Fibroblast of peridontal ligament (primary cell): ENCODE measurements around the gene TANK.
"Not testable (repeated sequence)": the region's sequence is repeated elsewhere in the genome, so short reads cannot be mapped to it uniquely, and the experiment has no call there.

Experiments used
- DNase-seq: peaks from one replicate; pipeline ENCODE4 v3.0.0-alpha.2; 2010; ENCODE audit errors: extremely low read depth

Gene TANK, protein sequence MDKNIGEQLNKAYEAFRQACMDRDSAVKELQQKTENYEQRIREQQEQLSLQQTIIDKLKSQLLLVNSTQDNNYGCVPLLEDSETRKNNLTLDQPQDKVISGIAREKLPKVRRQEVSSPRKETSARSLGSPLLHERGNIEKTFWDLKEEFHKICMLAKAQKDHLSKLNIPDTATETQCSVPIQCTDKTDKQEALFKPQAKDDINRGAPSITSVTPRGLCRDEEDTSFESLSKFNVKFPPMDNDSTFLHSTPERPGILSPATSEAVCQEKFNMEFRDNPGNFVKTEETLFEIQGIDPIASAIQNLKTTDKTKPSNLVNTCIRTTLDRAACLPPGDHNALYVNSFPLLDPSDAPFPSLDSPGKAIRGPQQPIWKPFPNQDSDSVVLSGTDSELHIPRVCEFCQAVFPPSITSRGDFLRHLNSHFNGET

DNA sequence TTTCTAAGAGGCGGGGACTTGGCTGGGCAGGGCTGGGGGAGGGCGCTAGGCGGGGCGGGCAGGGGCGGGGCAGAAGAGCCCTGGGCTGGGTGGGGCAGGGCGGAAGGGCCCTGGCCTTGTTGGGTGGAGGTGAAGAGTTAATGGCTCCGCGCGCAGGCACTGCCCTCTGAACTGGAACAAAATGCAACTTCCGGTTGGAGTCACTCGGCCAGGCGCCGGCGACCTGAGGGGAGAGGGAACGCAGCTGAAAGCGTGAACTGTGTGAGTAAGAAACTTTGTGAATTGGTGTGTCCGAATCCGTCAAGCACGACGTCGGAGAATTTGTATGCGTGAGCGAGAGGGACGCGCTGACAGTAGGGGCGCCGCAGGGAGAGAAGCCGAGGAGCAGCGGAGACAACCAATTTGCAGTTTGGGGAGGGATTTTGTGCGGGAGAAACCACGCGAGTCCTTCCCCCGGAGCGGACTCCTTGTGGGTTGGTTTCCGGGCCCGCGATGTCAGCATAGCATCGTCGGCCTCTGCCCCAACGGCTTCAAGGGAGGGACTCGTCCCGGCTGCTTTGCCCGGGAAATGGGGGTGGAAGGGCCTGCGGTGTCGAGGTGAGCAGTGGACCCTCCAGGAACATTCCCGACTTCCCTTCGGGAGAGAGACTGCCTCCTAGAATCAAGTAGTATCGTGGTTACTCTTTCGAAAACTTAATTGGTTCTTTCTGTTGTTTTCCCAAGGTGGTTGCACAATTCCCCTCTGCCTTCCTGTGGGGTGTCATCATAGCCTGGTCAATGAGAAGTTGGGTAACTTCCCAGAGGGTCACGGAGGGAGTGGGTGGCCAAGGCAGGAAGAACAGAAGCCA, at the start of gene TANK:
Gene TANK (plus strand): TSS at position 203 of the 848 bp plus-strand sequence. CDS start 19,235 bp downstream, outside the sequence.
- DNase-seq = peak; percentile 99

DNA sequence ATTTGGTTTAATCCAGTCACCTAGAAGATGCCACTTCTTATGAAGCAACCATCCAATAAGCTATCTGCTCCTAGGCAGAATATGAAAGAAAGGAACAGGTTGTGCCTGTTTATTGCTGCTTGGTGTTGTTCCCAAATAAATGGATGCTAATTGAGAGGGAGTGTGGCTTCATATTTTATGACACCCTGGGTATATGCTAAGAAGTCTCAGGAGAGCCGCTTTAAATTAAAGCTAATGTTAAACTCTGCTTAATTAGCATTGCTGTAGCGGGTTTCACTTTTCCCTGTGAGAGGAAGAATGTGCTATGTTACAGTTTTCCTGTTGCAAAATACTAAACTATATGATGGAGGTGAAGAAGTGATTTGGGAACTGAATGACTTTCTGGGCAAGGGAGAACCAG, 48.7 kb upstream of the TANK start:
- no peak for DNase-seq

DNA sequence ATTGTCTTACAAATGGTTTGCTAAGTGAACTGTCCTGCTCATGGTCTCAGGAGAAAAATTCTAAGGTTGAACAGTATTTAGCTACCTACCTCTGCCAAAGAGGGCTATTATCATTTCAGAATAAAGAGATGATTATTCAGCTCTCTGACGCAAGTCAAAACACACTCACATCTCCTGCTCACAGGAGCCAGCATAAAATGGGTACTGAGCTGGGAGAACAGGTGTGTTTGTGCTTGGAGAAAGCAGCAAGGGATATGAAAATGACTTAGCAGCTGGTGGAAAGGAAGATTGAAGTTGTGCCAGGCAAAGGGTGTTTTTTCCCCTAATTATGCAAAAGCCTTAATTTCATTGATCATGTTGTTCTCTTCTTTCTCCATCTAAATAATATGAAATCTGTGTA, 47.3 kb upstream of the TANK start:
- no peak for DNase-seq

DNA sequence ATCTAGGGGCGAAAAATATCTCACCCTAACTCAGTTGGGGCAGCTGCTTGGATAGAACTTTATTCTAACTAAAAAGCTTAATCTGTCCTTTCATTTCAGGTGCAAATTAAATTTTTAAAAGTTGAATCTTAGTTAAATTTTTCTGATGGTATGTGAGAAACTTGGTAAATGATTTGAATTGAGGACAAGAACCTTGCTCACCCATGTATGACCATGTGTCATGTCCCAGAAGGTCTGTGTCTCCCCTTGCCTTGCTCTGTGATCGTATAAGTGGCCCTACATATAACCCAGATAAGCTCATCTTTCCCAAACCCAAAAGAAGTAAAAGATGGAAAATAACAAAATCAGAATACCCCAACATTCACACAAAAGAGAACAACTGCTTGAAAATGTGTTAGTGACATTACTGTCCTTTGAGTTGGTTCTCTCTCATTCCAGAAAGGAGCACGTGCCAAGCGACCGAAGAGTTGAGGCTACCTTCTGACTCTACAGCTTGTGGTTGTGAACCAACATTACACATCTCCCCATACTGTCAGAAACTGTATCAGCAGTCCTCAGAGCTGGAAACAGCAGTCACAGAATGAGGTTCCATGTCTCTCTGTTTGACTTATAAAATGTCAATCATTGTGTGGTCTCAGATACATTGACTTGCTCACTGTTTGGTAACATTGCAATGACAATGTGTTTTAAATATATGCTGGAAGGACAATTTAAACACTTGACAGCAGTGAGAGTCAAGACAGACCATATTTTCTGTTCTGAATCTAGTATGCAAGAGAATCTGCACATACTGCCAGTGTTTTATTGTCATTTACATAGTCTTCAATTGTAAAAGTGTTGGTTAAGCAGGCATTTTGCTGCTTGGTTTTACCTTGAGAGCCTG, 46.3 kb upstream of the TANK start:
- DNase-seq = no peak

DNA sequence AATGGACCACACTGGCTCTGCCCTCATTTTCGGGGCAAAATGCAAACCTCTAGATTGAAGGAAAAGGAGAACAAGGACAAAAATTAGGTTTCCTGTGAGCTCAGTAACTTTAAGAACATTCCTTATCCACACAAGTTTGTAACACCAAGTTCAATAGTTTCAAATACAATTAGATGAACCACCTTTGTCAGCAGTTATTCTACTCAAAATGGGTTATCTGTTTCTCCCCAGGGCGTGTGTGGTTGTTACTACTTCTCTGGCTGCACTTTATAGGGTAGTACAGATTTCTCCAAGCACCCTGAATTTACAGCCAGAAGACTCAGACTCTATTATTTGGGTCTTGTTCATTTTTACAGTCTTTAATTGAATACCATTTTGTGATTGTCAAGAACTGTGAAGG, 45.0 kb upstream of the TANK start:
- DNase-seq = no peak

DNA sequence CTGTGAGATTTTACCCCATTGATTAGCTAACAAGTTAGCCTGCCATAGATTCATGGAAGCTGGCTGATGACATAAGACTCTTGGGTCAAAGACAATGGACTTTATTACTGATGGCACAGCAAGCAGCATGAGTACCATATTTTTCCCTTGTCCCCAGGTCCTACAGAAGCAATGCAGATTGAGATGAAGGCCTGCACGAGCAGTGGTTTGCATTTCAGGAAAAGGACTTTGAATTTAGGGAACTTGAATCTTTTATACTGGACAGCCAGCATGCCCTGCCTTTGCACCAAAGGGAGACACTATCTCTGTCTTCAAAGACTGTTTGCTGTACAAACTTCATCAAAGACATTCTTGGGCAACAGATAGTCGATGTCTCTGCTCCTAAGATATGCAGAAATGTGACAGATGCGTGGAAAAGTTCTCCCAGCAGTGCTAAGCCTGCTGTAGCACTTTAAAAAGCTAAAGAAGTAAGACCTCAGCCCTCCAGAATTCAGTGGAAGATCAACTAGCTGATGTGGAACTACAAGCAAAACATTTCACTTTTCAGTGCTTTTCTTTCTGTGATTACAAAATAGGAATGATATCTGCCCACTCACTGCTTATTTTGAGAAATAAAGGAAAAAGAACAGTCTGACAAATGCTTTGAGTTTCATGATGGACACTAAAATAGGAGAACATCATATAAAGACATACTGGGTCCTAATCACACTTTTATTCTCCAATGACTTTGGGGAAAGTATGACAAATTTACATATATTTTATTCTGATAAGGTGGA, 44.4 kb upstream of the TANK start:
- DNase-seq = no peak

DNA sequence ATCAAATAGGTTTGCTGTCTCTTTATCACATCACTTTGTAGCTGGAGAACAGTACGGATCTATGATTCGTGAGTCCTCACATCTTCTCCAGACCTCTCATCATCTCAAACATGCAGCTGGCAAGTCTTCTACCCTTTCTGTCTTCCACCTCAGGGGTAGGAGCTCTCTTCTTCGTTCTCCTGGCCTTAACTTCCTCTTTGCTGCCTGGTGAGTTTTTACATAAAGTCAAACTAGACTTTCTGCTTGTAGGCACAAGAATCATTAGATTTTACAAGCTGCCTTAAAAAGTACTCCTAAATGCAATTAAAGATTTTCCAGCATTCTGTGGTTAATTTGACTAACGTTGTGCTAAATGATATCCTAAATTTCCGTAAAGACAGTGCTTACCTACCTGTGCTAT, 43.7 kb upstream of the TANK start:
- DNase-seq = no peak

DNA sequence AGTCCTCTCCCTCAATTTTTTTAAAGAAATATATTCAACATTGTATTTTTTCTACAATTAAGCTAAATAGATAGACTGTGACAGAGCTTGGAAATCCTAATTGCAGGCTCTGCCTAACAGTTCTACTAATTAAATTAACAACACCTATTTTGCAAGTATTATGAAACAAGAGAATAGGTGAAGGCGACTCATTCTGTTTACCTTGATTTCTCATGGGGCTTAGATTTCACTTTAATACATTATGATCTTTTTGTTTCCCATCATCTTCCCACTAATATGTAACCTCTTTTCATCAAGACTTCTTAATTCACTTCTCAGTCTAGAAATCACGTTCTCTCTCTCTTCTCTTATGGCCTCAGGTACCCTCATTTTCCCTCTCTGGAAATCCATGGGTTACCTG, 42.7 kb upstream of the TANK start:
- DNase-seq = no peak

DNA sequence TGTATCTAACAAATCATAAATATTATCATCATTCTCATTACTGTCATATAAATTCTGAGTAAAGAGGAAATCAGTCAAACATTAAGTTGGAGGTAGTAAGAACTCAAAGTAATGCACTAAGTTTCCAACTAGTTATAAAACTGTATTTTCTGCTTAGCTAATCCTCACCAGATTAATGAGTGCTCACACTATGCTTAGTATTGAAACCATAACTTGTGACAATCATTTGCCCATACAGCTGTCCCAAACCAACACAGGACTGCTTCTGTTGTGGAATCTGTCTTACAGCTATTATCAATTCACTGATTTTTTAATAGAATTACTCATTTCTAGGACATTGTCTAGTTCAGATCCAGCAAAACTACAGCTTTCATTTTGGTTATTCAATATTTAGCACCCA, 41.5 kb upstream of the TANK start:
- no peak for DNase-seq

DNA sequence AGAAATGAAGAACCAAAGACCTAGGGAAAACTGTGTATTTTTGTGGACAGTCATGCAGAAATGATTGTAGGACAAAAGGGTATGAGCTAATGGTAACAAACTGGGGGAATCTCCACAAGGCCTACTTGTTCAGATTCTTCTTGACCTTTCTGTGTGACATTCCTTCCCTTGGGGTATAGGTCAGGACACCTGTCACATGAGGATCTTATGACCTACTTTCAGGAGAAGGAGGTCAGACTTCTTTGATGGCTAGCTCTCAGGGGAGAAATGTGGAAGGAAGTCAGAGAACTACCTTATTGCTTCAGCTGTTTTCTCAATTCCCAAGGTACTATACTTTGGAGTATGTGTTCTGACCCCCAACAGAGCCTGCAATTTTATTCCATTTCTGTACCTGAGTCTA, 40.7 kb upstream of the TANK start:
- DNase-seq = no peak

DNA sequence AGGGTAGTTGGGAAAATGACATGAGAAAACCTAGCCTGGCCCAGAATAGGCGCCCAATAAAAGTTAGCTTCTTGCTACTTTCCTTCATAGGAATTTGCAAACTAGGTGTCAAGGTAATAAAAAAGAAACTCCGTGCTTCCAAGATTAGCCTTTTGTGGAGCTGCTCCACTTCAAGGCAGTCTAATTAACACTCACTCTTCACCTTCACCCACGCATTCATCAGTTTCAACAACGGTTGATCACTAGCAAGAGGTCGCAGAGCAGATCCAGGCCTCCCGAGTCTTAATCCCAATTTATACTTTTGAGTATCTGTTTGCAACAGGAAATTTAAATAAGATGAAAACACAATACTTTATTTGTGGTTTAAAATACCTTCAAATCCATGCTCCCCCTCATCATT, 39.5 kb upstream of the TANK start:
- no peak for DNase-seq

DNA sequence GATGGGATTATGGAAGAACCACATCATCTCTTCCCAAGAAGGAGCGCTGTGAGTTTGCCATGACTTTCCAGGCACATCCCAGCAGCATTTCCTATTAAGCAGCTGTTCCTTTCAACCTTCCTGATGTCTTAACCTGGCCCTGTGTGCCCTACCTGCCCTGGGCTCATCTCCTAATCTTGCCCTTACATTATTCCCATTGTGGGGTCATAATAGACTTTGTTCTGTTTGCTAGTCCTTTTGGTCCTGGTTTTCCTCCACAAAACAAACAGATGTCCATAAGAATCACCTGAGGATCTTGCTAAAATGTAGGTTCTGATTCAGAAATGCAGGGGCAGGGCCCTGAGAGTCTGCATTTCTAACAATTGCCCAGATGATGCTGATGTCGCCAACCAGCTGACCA, 38.6 kb upstream of the TANK start:
- DNase-seq = no peak

DNA sequence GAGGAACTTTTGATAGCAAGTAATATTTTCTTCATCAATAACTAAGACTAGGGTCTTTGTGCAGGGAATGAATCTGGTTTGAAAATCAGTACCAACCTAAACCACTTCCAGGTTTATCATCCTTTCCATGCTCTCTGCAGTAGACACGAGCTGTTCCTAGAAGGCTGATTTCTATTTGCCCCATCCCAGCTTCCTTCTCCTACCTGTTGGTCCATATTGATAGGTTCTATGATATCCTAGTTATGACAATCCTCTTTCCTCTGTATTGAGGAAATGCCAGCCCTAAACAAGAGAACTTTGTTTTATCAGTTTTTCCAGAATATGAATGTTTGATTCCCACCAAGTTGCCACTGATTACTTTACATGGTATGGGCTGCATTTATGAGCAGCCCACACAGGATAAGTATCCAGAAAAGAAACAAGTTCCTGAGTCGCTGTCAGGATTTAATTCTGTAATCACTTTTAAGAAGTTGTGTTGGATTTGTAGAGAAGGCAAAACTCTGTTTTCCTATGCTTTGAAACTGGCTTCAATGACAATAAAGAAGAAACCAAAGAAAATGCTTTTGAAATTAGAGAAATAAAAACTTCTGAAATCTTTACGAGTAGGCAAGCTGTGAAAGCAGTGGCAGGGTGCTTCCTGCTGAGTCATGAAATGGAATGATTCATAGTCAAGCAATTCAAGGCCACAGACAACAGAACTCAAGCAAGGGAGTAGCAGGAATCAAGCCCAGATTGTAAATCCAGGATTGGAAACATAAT, 37.3 kb upstream of the TANK start:
- DNase-seq = peak; percentile 96

DNA sequence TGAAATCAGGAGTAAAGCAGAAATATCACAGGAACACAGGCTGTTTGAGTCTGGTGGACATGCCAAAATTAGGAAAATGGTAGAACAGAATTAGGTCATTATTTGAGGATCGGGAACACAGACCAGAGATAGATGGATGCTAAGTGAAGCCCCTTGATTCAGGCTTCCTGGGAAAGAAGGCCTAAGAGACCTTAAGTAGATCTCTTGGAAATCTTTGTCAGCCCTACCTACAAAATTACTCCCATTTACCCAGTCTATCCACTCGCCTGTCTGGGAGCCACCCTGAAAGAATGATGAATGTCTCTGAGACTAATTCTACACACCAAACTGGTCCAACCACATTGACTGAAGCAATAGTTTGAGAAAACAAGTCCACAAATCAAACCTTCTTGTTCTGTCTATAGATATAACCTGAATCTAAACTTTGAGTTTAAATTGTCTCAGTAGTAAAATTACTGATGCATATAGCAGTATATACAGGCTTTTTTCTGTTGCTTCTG, 36.6 kb upstream of the TANK start:
- DNase-seq = no peak

DNA sequence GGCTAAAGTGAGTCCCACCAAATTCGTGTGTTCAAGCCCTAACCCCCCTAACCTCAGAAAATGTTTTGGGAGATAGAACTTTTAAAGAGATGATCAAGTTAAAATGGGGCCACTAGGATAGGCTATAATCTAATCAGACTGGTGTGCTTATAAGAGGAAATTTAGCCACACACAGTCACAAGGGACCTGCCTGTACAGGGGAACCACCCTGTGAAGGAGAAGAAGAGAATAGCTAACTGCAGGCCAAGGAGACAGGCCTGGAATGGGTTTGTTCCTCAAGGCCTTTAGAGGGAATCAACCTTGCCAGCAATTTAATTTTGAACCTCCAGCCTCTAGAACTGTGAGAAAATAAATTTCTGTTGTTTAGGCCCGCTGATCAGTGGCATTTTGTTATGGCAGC, 36.0 kb upstream of the TANK start:
- DNase-seq = no peak

DNA sequence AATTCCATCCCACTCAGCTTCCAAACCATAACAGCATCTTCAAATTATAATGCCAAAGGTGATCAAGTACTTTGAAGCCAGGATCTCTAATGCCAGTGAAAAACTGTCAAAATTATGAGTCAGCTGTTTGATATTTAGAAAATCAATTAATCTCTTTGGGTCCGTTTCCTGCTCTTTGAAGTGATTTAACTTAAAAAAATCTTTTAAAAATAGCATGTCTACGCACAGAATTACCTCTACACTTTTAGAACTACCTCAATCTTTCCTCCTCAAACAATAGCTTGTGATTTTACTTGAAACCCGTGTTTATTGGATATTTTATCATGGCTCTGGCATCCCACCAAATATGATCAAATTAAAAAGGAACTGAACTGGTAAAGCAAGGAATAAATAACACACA, 31.3 kb upstream of the TANK start:
- DNase-seq = no peak

DNA sequence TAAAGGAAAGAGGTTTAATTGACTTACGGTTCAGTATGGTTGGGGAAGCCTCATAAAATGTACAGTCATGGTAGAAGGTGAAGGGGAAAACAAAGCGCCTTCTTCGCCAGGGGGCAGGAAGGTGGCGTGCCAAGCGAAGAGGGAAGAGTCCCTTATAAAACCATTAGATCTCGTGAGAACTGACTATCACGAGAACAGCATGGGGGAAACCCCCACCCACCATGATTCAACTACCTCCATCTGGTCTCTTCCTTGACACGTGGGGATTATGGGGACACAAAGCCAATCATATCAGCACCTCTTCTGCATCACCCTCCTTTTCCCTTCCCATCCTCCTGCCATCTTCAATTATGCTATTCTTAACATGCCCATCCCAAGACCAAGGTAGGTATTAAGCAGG, 29.9 kb upstream of the TANK start:
- DNase-seq = no peak

DNA sequence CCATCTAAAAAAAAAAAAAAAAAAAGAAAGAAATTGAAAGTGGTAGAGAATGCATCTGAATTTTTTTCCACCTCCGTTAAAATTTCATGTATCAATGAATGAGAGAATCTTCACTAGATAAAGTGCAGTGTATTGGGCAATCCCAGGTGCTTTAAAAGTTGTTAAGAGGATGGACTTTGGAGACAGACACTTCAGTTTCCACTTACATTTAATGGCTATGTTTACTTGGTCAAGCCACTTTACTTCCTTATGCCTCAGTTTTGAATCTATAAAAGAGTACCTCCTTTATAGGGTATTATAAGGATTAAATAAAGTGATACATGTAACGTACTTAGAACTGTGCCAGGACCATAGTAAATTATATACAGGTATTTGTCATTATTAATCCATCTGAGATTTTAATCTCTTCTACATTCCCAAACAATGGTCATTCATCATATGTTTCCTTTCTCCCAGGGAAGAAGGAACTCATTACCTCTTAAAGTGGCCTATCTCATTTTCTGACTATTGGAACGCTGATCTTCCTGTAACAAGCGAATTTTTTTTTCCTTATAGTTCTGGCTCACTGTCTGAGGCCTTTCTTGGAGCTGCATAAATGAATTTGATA, 29.1 kb upstream of the TANK start:
- no peak for DNase-seq

DNA sequence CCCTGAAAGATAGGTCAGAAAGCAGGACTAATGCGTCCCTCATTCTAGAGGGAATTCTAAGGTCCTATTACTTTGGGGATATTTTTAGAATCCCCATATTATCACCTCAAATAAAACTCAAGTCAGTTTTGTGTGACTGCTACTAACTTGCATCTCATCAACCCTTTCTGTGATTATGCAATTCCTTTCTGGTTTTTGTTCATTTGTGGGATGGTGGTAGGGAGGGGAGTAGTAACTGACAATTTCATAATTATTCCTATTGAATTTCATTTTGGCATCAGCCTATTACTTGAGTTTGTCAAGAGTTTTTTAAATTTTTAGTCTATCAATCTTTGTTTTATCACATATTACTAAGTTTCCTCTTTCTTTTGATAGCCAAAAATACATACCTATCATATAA, 28.4 kb upstream of the TANK start:
- peak; percentile 48 for DNase-seq

DNA sequence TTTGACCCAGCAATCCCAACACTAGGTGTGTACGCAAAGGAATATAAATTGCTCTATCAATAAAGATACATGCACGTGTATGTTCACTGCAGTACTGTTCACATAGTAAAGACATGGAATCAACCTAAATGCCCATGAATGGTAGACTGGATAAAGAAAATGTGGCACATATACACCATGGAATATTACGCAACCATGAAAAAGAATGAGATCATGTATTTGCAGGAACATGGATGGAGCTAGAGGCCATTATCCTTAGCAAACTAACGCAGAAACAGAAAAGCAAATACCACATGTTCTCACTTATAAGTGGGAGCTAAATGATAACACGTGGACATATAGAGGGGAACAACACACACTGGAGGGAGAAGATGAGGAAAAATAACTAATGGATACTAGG, 27.8 kb upstream of the TANK start:
- DNase-seq = not testable (repeated sequence)
